WTC11 (cell line): ENCODE results near the gene MCF2L2. TPM values are rescaled to one million over a fixed set of nuclear protein-coding genes. Genes with fewer than 3 reads are reported as not detected.

Experiments
- ATAC-seq: fragments of 200-7000 bp; cut with Tn5 transposase; 2 replicates; pipeline ENCODE4 v1.10.0; 2021; ENCODE audit warnings: mild to moderate bottlenecking, moderate library complexity
- CTCF ChIA-PET: fragments of 300-600 bp; sonication (Branson Sonifier 250); formaldehyde crosslinking; loops from one replicate; lab custom pipeline; 2021; ENCODE audit warnings: antibody characterized with exemption; lab: Charles Lee
- POLR2A ChIA-PET: fragments of 350-600 bp; sonication (Branson Sonifier 250); formaldehyde crosslinking; loops from one replicate; lab custom pipeline; 2021; ENCODE audit warnings: antibody characterized with exemption; lab: Charles Lee
- DNase-seq: peaks from one replicate; pipeline ENCODE4 v3.0.0; 2021; ENCODE audit warnings: low spot score
- H3K27ac Mint-ChIP-seq: 2 replicates; pipeline ENCODE4 v1.8.0; 2021; ENCODE audit warnings: mixed read lengths
- H3K27me3 Mint-ChIP-seq: 2 replicates; pipeline ENCODE4 v1.8.0; 2021; ENCODE audit warnings: low read depth, mild to moderate bottlenecking, moderate library complexity, mixed read lengths
- H3K36me3 Mint-ChIP-seq: 2 replicates; pipeline ENCODE4 v1.8.0; 2021; ENCODE audit warnings: mixed read lengths
- H3K4me1 Mint-ChIP-seq: 2 replicates; pipeline ENCODE4 v1.8.0; 2022; ENCODE audit warnings: mixed read lengths
- H3K4me3 Mint-ChIP-seq: 2 replicates; pipeline ENCODE4 v1.8.0; 2021; ENCODE audit warnings: mild to moderate bottlenecking, moderate library complexity, mixed read lengths
- H3K9me3 Mint-ChIP-seq: 2 replicates; pipeline ENCODE4 v1.8.0; 2021; ENCODE audit warnings: mixed read lengths
- ATF1 ChIP-seq: sonication (generic); formaldehyde crosslinking; IDR thresholded peaks from 2 replicates; pipeline ENCODE4 v1.8.1; 2023; ENCODE audit warnings: mild to moderate bottlenecking, moderate library complexity, missing genetic modification reagents
- ETV6 ChIP-seq: sonication (generic); formaldehyde crosslinking; IDR thresholded peaks from 2 replicates; pipeline ENCODE4 v1.8.1; 2022; ENCODE audit warnings: mild to moderate bottlenecking, missing genetic modification reagents
- IRF2 ChIP-seq: sonication (generic); formaldehyde crosslinking; IDR thresholded peaks from 2 replicates; pipeline ENCODE4 v1.8.0; 2022; ENCODE audit warnings: low read depth, missing genetic modification reagents, borderline replicate concordance
- KAT7 ChIP-seq: sonication (generic); formaldehyde crosslinking; IDR thresholded peaks from 2 replicates; pipeline ENCODE4 v1.8.1; 2023; ENCODE audit warnings: missing genetic modification reagents, mild to moderate bottlenecking, borderline replicate concordance
- MAX ChIP-seq: sonication (generic); formaldehyde crosslinking; IDR thresholded peaks from 2 replicates; pipeline ENCODE4 v1.8.0; 2022; ENCODE audit warnings: mild to moderate bottlenecking, missing genetic modification reagents
- NR1H2 ChIP-seq: sonication (generic); formaldehyde crosslinking; IDR thresholded peaks from 2 replicates; pipeline ENCODE4 v1.9.0; 2021; ENCODE audit warnings: mild to moderate bottlenecking, moderate library complexity, missing genetic modification reagents
- NR3C1 ChIP-seq: sonication (generic); formaldehyde crosslinking; conservative IDR thresholded peaks from 2 replicates; pipeline ENCODE4 v1.8.1; 2023; ENCODE audit warnings: low read depth, mild to moderate bottlenecking, missing genetic modification reagents
- OVOL2 ChIP-seq: fragments of 250-450 bp; sonication (Bioruptor Pico); IDR thresholded peaks from 2 replicates; pipeline ENCODE4 v1.9.0; 2021; ENCODE audit warnings: mild to moderate bottlenecking, borderline replicate concordance
- SMAD4 ChIP-seq: sonication (generic); formaldehyde crosslinking; IDR thresholded peaks from 2 replicates; pipeline ENCODE4 v1.8.0; 2022; ENCODE audit warnings: mild to moderate bottlenecking, missing genetic modification reagents
- ZNF281 ChIP-seq: sonication (generic); formaldehyde crosslinking; IDR thresholded peaks from 2 replicates; pipeline ENCODE4 v1.8.0; 2023; ENCODE audit warnings: mild to moderate bottlenecking, missing genetic modification reagents
- ZNF396 ChIP-seq: fragments of 250-450 bp; sonication (Bioruptor Pico); IDR thresholded peaks from 2 replicates; pipeline ENCODE4 v1.8.0; 2021; ENCODE audit warnings: mild to moderate bottlenecking, moderate library complexity, borderline replicate concordance
- ZNF416 ChIP-seq: fragments of 250-450 bp; sonication (Bioruptor Pico); IDR thresholded peaks from 2 replicates; pipeline ENCODE4 v1.9.0; 2021; ENCODE audit warnings: mild to moderate bottlenecking, inconsistent platforms
- ZNF423 ChIP-seq: fragments of 250-450 bp; sonication (Bioruptor Pico); IDR thresholded peaks from 2 replicates; pipeline ENCODE4 v2.1.2; 2022; ENCODE audit warnings: mild to moderate bottlenecking, moderate library complexity
- ZNF425 ChIP-seq: fragments of 250-450 bp; sonication (Bioruptor Pico); conservative IDR thresholded peaks from 2 replicates; pipeline ENCODE4 v1.9.0; 2021; ENCODE audit warnings: mild to moderate bottlenecking
- total RNA-seq: library from RNA; stranded (reverse); gene quantifications from 3 replicates; pipeline ENCODE4 v1.2.3, GENCODE V29; 2021
- TF ChIP-seq, protein P1 (sequence below): fragments of 250-450 bp; sonication (Bioruptor Pico); IDR thresholded peaks from 2 replicates; pipeline ENCODE4 v1.9.0; 2021; ENCODE audit warnings: mild to moderate bottlenecking
- TF ChIP-seq, protein P2 (sequence below): fragments of 250-450 bp; sonication (Bioruptor Pico); IDR thresholded peaks from 2 replicates; pipeline ENCODE4 v1.8.0; 2021; ENCODE audit warnings: mild to moderate bottlenecking
- TF ChIP-seq, protein P3 (sequence below): sonication (generic); formaldehyde crosslinking; IDR thresholded peaks from 2 replicates; pipeline ENCODE4 v1.8.0; 2022; ENCODE audit warnings: mild to moderate bottlenecking, missing genetic modification reagents

Gene MCF2L2
- total RNA-seq, 1 experiment from 2014 or later: 7.5 TPM

DNA sequence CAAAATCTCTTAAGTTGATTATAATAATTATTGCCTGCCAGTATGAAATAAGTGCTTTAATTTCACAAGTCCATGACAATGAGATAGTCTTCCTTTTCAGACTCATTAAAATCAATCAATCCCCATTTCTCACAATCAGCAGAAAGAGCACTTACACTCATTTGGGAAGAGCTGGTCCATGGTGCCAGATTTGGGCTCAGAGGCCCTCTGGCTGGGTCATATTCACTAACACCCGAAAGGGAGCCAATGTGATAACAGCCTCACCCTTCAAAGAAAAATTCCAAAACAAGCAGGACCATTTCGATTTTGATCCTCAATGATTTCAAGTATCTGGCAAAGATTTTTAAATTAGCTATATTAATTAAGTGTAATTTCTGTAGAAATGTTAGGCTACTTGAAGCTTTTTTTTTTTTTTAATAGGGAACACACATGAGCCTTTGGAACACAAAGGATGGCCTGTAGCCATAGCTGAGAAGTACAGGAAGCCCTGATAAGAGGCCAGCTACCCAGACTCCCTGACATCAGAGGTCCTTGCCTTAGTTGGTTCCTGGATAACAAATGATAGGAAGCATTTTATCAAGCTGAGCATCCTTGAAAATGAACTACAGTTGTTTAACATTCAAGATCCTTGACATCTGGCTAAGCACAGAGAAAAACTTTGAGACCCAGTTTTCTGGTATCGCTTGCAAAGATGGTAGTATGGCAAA, 17.1 kb downstream of the MCF2L2 start:
- Mint-ChIP-seq H3K27ac (no peak overlapping the region), H3K4me1 (peaks cover 8% of the 10 kb centered on the region), H3K9me3 (peaks cover 4% of the 10 kb centered on the region; the same call in 1 of the 2 replicates), H3K4me3 (no peak overlapping the region), H3K27me3 (no peaks in the 10 kb centered on the region), H3K36me3 (no peaks in the 10 kb centered on the region)
- ChIA-PET POLR2A (no interaction called here), CTCF (interaction anchor here (0.9 kb wide), 1 partner anchor 25 kb away, joined by 3 read pairs; no protein-coding TSS in a partner anchor)
- no peak for DNase-seq
- TF ChIP-seq ETV6 (CRISPR knock-in tag): no peak
- no peak for TF ChIP-seq SMAD4 (CRISPR knock-in tag)
- TF ChIP-seq ZNF396 (CRISPR knock-in tag): no peak
- TF ChIP-seq ZNF281 (CRISPR knock-in tag): no peak
- TF ChIP-seq MAX (CRISPR knock-in tag): no peak
- ATAC-seq: no peak

DNA sequence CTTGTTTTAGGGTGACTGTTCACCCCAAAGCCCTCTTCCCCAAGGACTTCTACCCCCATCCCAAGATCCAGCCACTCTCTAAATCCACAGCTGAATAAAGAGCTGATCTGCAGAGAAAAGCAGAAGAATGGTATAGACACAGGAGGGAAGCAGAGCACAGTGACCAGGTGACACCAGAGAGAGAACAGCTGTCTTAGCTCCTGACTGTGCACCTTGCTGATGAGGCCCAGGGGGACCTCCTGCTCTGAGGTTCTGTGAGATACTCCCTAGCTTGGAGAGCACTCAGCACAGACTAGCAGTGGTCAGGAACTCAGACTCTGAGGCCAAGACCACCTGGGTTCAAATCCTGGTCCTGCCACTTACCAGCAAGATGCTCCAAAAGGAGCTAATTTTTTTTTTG, 17.7 kb downstream of the MCF2L2 start:
- peaks cover 4% of the 10 kb centered on the region; the same call in 1 of the 2 replicates for H3K9me3 Mint-ChIP-seq
- peaks cover 8% of the 10 kb centered on the region for H3K4me1 Mint-ChIP-seq
- DNase-seq: no peak
- ATAC-seq: no peak
- CTCF ChIA-PET: interaction anchor here (0.9 kb wide), 1 partner anchor 25 kb away, joined by 3 read pairs; no protein-coding TSS in a partner anchor
- TF ChIP-seq KAT7 (CRISPR knock-in tag) (no peak), OVOL2 (CRISPR knock-in tag) (no peak), NR3C1 (no peak), ZNF425 (CRISPR knock-in tag) (no peak), IRF2 (CRISPR knock-in tag) (no peak), ZNF423 (CRISPR knock-in tag) (no peak), ZNF416 (CRISPR knock-in tag) (no peak), ATF1 (CRISPR knock-in tag) (no peak), NR1H2 (CRISPR knock-in tag) (no peak)
- TF ChIP-seq, protein P1, sequence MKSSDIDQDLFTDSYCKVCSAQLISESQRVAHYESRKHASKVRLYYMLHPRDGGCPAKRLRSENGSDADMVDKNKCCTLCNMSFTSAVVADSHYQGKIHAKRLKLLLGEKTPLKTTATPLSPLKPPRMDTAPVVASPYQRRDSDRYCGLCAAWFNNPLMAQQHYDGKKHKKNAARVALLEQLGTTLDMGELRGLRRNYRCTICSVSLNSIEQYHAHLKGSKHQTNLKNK (CRISPR knock-in tag): no peak
- TF ChIP-seq, protein P2, sequence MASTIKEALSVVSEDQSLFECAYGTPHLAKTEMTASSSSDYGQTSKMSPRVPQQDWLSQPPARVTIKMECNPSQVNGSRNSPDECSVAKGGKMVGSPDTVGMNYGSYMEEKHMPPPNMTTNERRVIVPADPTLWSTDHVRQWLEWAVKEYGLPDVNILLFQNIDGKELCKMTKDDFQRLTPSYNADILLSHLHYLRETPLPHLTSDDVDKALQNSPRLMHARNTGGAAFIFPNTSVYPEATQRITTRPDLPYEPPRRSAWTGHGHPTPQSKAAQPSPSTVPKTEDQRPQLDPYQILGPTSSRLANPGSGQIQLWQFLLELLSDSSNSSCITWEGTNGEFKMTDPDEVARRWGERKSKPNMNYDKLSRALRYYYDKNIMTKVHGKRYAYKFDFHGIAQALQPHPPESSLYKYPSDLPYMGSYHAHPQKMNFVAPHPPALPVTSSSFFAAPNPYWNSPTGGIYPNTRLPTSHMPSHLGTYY (CRISPR knock-in tag): no peak
- TF ChIP-seq, protein P3, sequence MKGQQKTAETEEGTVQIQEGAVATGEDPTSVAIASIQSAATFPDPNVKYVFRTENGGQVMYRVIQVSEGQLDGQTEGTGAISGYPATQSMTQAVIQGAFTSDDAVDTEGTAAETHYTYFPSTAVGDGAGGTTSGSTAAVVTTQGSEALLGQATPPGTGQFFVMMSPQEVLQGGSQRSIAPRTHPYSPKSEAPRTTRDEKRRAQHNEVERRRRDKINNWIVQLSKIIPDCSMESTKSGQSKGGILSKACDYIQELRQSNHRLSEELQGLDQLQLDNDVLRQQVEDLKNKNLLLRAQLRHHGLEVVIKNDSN (CRISPR knock-in tag): no peak
- TF ChIP-seq, all 79 proteins: peak for 0
- no peaks in the 10 kb centered on the region for H3K36me3 Mint-ChIP-seq
- no peak overlapping the region for H3K4me3 Mint-ChIP-seq
- H3K27ac Mint-ChIP-seq: no peak overlapping the region
- POLR2A ChIA-PET: no interaction called here
- H3K27me3 Mint-ChIP-seq: no peaks in the 10 kb centered on the region
